WI38 (cell line): ENCODE measurements around the gene BCKDHA.
A peak's percentile ranks its signal among the peaks of the same experiment; 100 is the strongest.

Experiments used
- H3K4me3 ChIP-seq: 2 replicates; pipeline ENCODE4 v1.5.1; 2011; ENCODE audit warnings: low read depth, mild to moderate bottlenecking, control low read depth, low read length
- TF ChIP-seq, protein P1 (sequence below): IDR thresholded peaks from 2 replicates; pipeline ENCODE4 v1.5.1; 2012; ENCODE audit warnings: low read depth, mild to moderate bottlenecking, control low read depth, low read length

The BCKDHA gene

GRCh38 chr19:41353466-41354342 lies 43.9 kb upstream of the BCKDHA start, which contains the start of gene TGFB1:
TSS of gene TGFB1 (minus strand) at chr19:41353922. CDS start at chr19:41353044, 878 bp downstream.
- TF ChIP-seq, protein P1, sequence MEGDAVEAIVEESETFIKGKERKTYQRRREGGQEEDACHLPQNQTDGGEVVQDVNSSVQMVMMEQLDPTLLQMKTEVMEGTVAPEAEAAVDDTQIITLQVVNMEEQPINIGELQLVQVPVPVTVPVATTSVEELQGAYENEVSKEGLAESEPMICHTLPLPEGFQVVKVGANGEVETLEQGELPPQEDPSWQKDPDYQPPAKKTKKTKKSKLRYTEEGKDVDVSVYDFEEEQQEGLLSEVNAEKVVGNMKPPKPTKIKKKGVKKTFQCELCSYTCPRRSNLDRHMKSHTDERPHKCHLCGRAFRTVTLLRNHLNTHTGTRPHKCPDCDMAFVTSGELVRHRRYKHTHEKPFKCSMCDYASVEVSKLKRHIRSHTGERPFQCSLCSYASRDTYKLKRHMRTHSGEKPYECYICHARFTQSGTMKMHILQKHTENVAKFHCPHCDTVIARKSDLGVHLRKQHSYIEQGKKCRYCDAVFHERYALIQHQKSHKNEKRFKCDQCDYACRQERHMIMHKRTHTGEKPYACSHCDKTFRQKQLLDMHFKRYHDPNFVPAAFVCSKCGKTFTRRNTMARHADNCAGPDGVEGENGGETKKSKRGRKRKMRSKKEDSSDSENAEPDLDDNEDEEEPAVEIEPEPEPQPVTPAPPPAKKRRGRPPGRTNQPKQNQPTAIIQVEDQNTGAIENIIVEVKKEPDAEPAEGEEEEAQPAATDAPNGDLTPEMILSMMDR, result peak; percentile 79
- H3K4me3 ChIP-seq, result peak within 1 kb of the TSS; percentile 92

GRCh38 chr19:41354343-41354953 lies 43.2 kb upstream of the BCKDHA start:
- peak overlapping the region; percentile 92 for H3K4me3 ChIP-seq
- TF ChIP-seq, protein P1, result no peak

GRCh38 chr19:41355035-41355434 lies 42.6 kb upstream of the BCKDHA start:
- TF ChIP-seq, protein P1, result no peak
- no peak overlapping the region for H3K4me3 ChIP-seq

- TF ChIP-seq, protein P1, result no peak
- H3K4me3 ChIP-seq, result no peak overlapping the region
Measured at GRCh38 chr19:41355802-41356201, 41.8 kb upstream of the BCKDHA start.

- TF ChIP-seq, protein P1, result no peak
- H3K4me3 ChIP-seq, result no peak overlapping the region
Measured at GRCh38 chr19:41356984-41357739, 40.5 kb upstream of the BCKDHA start.

DNA sequence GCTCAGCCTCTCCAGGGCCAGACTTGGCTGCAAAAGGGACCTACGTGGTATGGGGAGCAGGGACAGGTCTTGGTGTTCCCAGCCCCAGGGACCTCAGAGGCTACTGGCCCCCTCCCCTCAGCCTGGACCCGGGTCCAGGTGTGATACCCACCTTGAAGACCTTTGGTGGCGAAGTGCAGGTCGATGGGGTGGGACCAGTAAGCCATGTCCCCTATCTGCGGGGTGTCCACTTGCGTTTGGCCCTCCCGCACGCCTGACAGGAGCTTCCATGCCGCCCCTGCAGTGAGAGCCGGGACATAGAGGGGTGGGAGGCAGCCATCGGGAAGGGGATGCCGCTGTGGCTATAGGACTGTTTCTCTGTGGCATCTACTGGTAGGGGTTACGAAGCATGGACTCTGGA lies 39.9 kb upstream of the BCKDHA start:
- TF ChIP-seq, protein P1, result no peak
- H3K4me3 ChIP-seq, result no peak overlapping the region
